ENCODE measurements around the gene ETF1. TPM values are rescaled to one million over a fixed set of nuclear protein-coding genes. Genes with fewer than 3 reads are reported as not detected.

The ETF1 gene
- total RNA-seq, 1 donor from 2014 or later = 149 TPM

GRCh38 chr5:138472353-138472752, 70.7 kb downstream of the ETF1 start:
- no peak for DNase-seq (ENCODE audit: low read depth)
- TF ChIP-seq, protein P1, sequence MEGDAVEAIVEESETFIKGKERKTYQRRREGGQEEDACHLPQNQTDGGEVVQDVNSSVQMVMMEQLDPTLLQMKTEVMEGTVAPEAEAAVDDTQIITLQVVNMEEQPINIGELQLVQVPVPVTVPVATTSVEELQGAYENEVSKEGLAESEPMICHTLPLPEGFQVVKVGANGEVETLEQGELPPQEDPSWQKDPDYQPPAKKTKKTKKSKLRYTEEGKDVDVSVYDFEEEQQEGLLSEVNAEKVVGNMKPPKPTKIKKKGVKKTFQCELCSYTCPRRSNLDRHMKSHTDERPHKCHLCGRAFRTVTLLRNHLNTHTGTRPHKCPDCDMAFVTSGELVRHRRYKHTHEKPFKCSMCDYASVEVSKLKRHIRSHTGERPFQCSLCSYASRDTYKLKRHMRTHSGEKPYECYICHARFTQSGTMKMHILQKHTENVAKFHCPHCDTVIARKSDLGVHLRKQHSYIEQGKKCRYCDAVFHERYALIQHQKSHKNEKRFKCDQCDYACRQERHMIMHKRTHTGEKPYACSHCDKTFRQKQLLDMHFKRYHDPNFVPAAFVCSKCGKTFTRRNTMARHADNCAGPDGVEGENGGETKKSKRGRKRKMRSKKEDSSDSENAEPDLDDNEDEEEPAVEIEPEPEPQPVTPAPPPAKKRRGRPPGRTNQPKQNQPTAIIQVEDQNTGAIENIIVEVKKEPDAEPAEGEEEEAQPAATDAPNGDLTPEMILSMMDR (IDR thresholded peaks at IDR 0.05; ENCODE audit: insufficient read depth, low read length, poor library complexity, severe bottlenecking) = no peak
- Histone ChIP-seq H3K4me3 (ENCODE audit: low read depth, low read length) (no peak overlapping the region), H3K27me3 (ENCODE audit: control insufficient read depth, insufficient read depth, low read length) (no peaks in the 10 kb centered on the region), H3K36me3 (ENCODE audit: control insufficient read depth, insufficient read depth, low read length) (peaks cover 3% of the 10 kb centered on the region)

- DNase-seq (ENCODE audit: low read depth) = no peak
- TF ChIP-seq, protein P1 (IDR thresholded peaks at IDR 0.05; ENCODE audit: insufficient read depth, low read length, poor library complexity, severe bottlenecking) = no peak
- H3K36me3 ChIP-seq (ENCODE audit: control insufficient read depth, insufficient read depth, low read length) = peaks cover 3% of the 10 kb centered on the region
- no peaks in the 10 kb centered on the region for H3K27me3 ChIP-seq (ENCODE audit: control insufficient read depth, insufficient read depth, low read length)
- H3K4me3 ChIP-seq (ENCODE audit: low read depth, low read length) = no peak overlapping the region
Observed at GRCh38 chr5:138471052-138471361, 72.0 kb downstream of the ETF1 start.

DNA sequence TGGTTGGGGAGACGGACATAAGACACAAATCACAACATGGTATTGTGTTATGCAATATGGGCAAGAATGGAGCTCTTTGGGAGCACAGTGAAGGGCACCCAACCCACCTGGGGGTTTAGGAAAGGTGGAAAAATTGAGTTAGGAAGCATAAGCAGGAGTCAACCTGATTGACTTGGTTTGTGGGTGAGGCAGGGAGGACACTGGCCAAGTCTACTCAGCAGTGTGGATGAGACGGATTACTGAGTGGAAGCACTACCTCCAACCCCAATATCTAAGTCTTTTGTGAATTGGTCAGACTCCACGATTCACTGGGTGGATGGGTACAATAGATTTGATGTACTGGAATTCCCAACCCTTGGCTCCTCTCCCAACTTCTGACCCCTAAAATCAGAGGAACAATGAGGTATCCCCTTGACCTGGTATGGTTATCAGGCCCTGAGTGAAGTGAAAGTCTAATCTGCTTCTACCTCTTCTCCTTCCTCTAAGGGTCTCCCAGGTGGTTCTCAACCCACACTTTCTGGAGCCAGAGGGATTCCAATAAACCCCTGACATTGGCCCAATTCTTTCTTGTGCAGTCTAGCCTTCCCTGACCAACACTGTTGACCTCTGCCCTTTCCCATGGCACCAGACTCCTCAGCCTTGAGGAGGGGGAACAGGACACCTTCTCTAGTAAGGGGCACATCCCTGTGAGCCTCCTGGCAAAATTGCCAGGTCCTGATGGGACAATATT, 72.5 kb downstream of the ETF1 start:
- no peak for DNase-seq (ENCODE audit: low read depth)
- H3K27me3 ChIP-seq (ENCODE audit: control insufficient read depth, insufficient read depth, low read length) = no peaks in the 10 kb centered on the region
- H3K36me3 ChIP-seq (ENCODE audit: control insufficient read depth, insufficient read depth, low read length) = peaks cover 3% of the 10 kb centered on the region
- H3K4me3 ChIP-seq (ENCODE audit: low read depth, low read length) = no peak overlapping the region
- TF ChIP-seq, protein P1 (IDR thresholded peaks at IDR 0.05; ENCODE audit: insufficient read depth, low read length, poor library complexity, severe bottlenecking) = no peak

GRCh38 chr5:138469540-138470321, 73.3 kb downstream of the ETF1 start:
- Histone ChIP-seq H3K4me3 (ENCODE audit: low read depth, low read length) (no peak overlapping the region), H3K27me3 (ENCODE audit: control insufficient read depth, insufficient read depth, low read length) (no peaks in the 10 kb centered on the region), H3K36me3 (ENCODE audit: control insufficient read depth, insufficient read depth, low read length) (peaks cover 3% of the 10 kb centered on the region)
- TF ChIP-seq, protein P1 (IDR thresholded peaks at IDR 0.05; ENCODE audit: insufficient read depth, low read length, poor library complexity, severe bottlenecking) = no peak
- DNase-seq (ENCODE audit: low read depth) = no peak

DNA sequence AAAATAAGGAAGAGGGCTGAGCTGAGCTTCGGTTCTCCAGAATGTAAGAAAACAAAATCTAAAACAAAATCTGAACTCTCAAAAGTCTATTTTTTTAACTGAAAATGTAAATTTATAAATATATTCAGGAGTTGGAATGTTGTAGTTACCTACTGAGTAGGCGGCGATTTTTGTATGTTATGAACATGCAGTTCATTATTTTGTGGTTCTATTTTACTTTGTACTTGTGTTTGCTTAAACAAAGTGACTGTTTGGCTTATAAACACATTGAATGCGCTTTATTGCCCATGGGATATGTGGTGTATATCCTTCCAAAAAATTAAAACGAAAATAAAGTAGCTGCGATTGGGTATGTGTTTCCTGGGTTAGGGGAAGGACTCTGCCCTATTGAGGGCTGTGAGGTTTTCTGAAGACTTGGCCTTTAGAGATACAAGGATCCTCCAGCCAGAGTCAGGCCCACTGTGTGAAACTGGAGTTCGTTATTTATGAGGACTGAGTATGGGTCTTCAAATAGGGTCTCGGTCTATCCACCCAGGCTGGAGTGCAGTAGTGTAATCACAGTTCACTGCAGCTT, 74.0 kb downstream of the ETF1 start:
- no peak for DNase-seq (ENCODE audit: low read depth)
- peaks cover 3% of the 10 kb centered on the region for H3K36me3 ChIP-seq (ENCODE audit: control insufficient read depth, insufficient read depth, low read length)
- TF ChIP-seq, protein P1 (IDR thresholded peaks at IDR 0.05; ENCODE audit: insufficient read depth, low read length, poor library complexity, severe bottlenecking) = no peak
- no peak overlapping the region for H3K4me3 ChIP-seq (ENCODE audit: low read depth, low read length)
- no peaks in the 10 kb centered on the region for H3K27me3 ChIP-seq (ENCODE audit: control insufficient read depth, insufficient read depth, low read length)
